Mesendoderm (in vitro differentiated cells): ENCODE measurements around the gene MFSD6.

Experiments
- DNase-seq: peaks from one replicate; pipeline ENCODE4 v3.0.0; 2013
- H2AK5ac ChIP-seq: 2 replicates; pipeline ENCODE4 v1.6.1; 2013; ENCODE audit warnings: low read length, inconsistent platforms
- H2BK120ac ChIP-seq: 2 replicates; pipeline ENCODE4 v1.6.1; 2013; ENCODE audit warnings: low read depth, mild to moderate bottlenecking, low read length, moderate library complexity, mixed read lengths
- H2BK15ac ChIP-seq: replicated peaks from 2 replicates; pipeline ENCODE4 v1.6.1; 2013; ENCODE audit warnings: low read depth, mild to moderate bottlenecking, moderate library complexity
- H2BK5ac ChIP-seq: 2 replicates; pipeline ENCODE4 v1.6.1; 2013; ENCODE audit warnings: low read length, inconsistent platforms
- H3K18ac ChIP-seq: 2 replicates; pipeline ENCODE4 v1.6.1; 2013; ENCODE audit warnings: mild to moderate bottlenecking, low read length, mixed read lengths
- H3K23ac ChIP-seq: one replicate; pipeline ENCODE4 v1.6.1; 2013; ENCODE audit warnings: low read length
- H3K27ac ChIP-seq: 2 replicates; pipeline ENCODE4 v1.5.1; 2013; ENCODE audit warnings: low read depth, mild to moderate bottlenecking, inconsistent platforms, low read length, moderate library complexity
- H3K27me3 ChIP-seq: 2 replicates; pipeline ENCODE4 v1.6.1; 2013; ENCODE audit warnings: low read length, control low read depth, mild to moderate bottlenecking, inconsistent platforms; ENCODE audit not compliant: insufficient read depth, poor library complexity
- H3K36me3 ChIP-seq: 2 replicates; pipeline ENCODE4 v1.6.1; 2013; ENCODE audit warnings: low read length, inconsistent platforms; ENCODE audit not compliant: control insufficient read depth, insufficient read depth
- H3K4ac ChIP-seq: one replicate; pipeline ENCODE4 v1.6.1; 2013; ENCODE audit warnings: low read depth, mild to moderate bottlenecking, low read length, moderate library complexity
- H3K4me1 ChIP-seq: 2 replicates; pipeline ENCODE4 v1.6.1; 2013; ENCODE audit warnings: low read depth, low read length, inconsistent platforms; ENCODE audit not compliant: control insufficient read depth
- H3K4me2 ChIP-seq: 2 replicates; pipeline ENCODE4 v1.6.1; 2013; ENCODE audit warnings: low read length
- H3K4me3 ChIP-seq: 2 replicates; pipeline ENCODE4 v1.5.1; 2013; ENCODE audit warnings: mild to moderate bottlenecking, low read length
- H3K56ac ChIP-seq: one replicate; pipeline ENCODE4 v1.6.1; 2013; ENCODE audit warnings: low read length
- H3K79me1 ChIP-seq: 2 replicates; pipeline ENCODE4 v1.6.1; 2013; ENCODE audit warnings: low read length, inconsistent platforms
- H3K79me2 ChIP-seq: 2 replicates; pipeline ENCODE4 v1.6.1; 2013; ENCODE audit warnings: mild to moderate bottlenecking, low read length; ENCODE audit not compliant: control insufficient read depth, insufficient read depth
- H3K9ac ChIP-seq: 2 replicates; pipeline ENCODE4 v1.6.1; 2013; ENCODE audit warnings: low read length, inconsistent platforms
- H4K5ac ChIP-seq: one replicate; pipeline ENCODE4 v1.6.1; 2013; ENCODE audit warnings: low read length
- H4K8ac ChIP-seq: one replicate; pipeline ENCODE4 v1.6.1; 2013; ENCODE audit warnings: low read depth, mild to moderate bottlenecking, control low read depth, low read length, moderate library complexity
- WGBS: extraction: QIAGEN DNeasy Blood & Tissue Kit; methylation state at CpG from one replicate; pipeline ENCODE4 v1.1.7; 2013; ENCODE audit warnings: low lambda C conversion rate, missing lambda C conversion rate; ENCODE audit not compliant: insufficient coverage; ENCODE audit errors: extremely low coverage; 5-methylcytosine and 5-hydroxymethylcytosine counted together

MFSD6 gene

GRCh38 chr2:190396271-190396670 lies 11.9 kb upstream of the MFSD6 start:
- H3K4me3 ChIP-seq = no peak overlapping the region
- no peak overlapping the region for H3K27ac ChIP-seq
- H3K36me3 ChIP-seq = no peaks in the 10 kb centered on the region
- H3K18ac ChIP-seq = no peak overlapping the region
- no peak overlapping the region for H2BK120ac ChIP-seq
- H3K79me1 ChIP-seq = no peaks in the 10 kb centered on the region
- no peak overlapping the region for H2BK15ac ChIP-seq
- no peaks in the 10 kb centered on the region for H3K4me1 ChIP-seq
- no peaks in the 10 kb centered on the region for H3K27me3 ChIP-seq
- no peak overlapping the region for H3K56ac ChIP-seq
- no peak overlapping the region for H3K9ac ChIP-seq
- no peak overlapping the region for H2AK5ac ChIP-seq
- WGBS = no CpG with 5 or more reads among the region's 2 CpGs
- H3K79me2 ChIP-seq = no peaks in the 10 kb centered on the region
- H3K4me2 ChIP-seq = no peak overlapping the region
- H3K4ac ChIP-seq = no peak overlapping the region
- no peak overlapping the region for H4K8ac ChIP-seq
- no peak overlapping the region for H2BK5ac ChIP-seq
- no peak overlapping the region for H4K5ac ChIP-seq
- H3K23ac ChIP-seq = no peak overlapping the region
- no peak for DNase-seq

GRCh38 chr2:190402986-190403603 lies 5.1 kb upstream of the MFSD6 start:
- no CpG with 5 or more reads among the region's 5 CpGs for WGBS
- Histone ChIP-seq H3K18ac (no peak overlapping the region), H2BK5ac (no peak overlapping the region), H3K4me1 (peaks cover 3% of the 10 kb centered on the region), H3K79me2 (no peaks in the 10 kb centered on the region), H4K8ac (no peak overlapping the region), H3K56ac (no peak overlapping the region), H3K4me2 (no peak overlapping the region), H3K9ac (no peak overlapping the region), H2BK120ac (no peak overlapping the region), H3K4me3 (no peak overlapping the region), H3K27ac (no peak overlapping the region), H3K27me3 (no peaks in the 10 kb centered on the region), H3K79me1 (no peaks in the 10 kb centered on the region), H2BK15ac (no peak overlapping the region), H3K4ac (no peak overlapping the region), H3K36me3 (no peaks in the 10 kb centered on the region), H2AK5ac (no peak overlapping the region), H3K23ac (no peak overlapping the region), H4K5ac (no peak overlapping the region)
- DNase-seq = no peak

GRCh38 chr2:190404487-190404886 lies 3.7 kb upstream of the MFSD6 start:
- Histone ChIP-seq H3K27me3 (peaks cover 5% of the 10 kb centered on the region), H3K27ac (no peak overlapping the region)
- DNase-seq = peak; percentile 77

GRCh38 chr2:190405070-190405469 lies 3.1 kb upstream of the MFSD6 start:
- peaks cover 5% of the 10 kb centered on the region for H3K27me3 ChIP-seq
- no peak overlapping the region for H3K4ac ChIP-seq
- H3K79me1 ChIP-seq = no peaks in the 10 kb centered on the region
- WGBS = no CpG with 5 or more reads among the region's 3 CpGs
- no peak for DNase-seq
- H3K4me3 ChIP-seq = no peak overlapping the region
- no peak overlapping the region for H3K18ac ChIP-seq
- H3K23ac ChIP-seq = no peak overlapping the region
- no peaks in the 10 kb centered on the region for H3K36me3 ChIP-seq
- H3K56ac ChIP-seq = no peak overlapping the region
- peaks cover 5% of the 10 kb centered on the region for H3K4me1 ChIP-seq
- no peak overlapping the region for H2BK5ac ChIP-seq
- H2BK120ac ChIP-seq = no peak overlapping the region
- H3K9ac ChIP-seq = no peak overlapping the region
- no peak overlapping the region for H3K27ac ChIP-seq
- no peaks in the 10 kb centered on the region for H3K79me2 ChIP-seq
- H4K5ac ChIP-seq = no peak overlapping the region
- no peak overlapping the region for H2BK15ac ChIP-seq
- H4K8ac ChIP-seq = no peak overlapping the region
- H3K4me2 ChIP-seq = no peak overlapping the region
- H2AK5ac ChIP-seq = no peak overlapping the region

More at GRCh38 chr2:190404487-190404886, 3.7 kb upstream of the MFSD6 start:
- H3K4me1 ChIP-seq = peaks cover 5% of the 10 kb centered on the region
- H3K79me2 ChIP-seq = no peaks in the 10 kb centered on the region
- no peak overlapping the region for H2BK5ac ChIP-seq
- H3K56ac ChIP-seq = no peak overlapping the region
- no peak overlapping the region for H2BK120ac ChIP-seq
- H2AK5ac ChIP-seq = no peak overlapping the region
- no peak overlapping the region for H4K8ac ChIP-seq
- no peak overlapping the region for H3K18ac ChIP-seq
- H3K9ac ChIP-seq = no peak overlapping the region
- H3K4ac ChIP-seq = no peak overlapping the region
- no peak overlapping the region for H2BK15ac ChIP-seq
- H3K23ac ChIP-seq = no peak overlapping the region
- no peak overlapping the region for H4K5ac ChIP-seq
- H3K4me2 ChIP-seq = no peak overlapping the region
- no peaks in the 10 kb centered on the region for H3K79me1 ChIP-seq
- H3K36me3 ChIP-seq = no peaks in the 10 kb centered on the region
- no peak overlapping the region for H3K4me3 ChIP-seq

GRCh38 chr2:190405995-190406394 lies 2.2 kb upstream of the MFSD6 start:
- Histone ChIP-seq H2AK5ac (no peak overlapping the region), H3K27me3 (peaks cover 5% of the 10 kb centered on the region), H3K4me3 (no peak overlapping the region), H3K36me3 (no peaks in the 10 kb centered on the region), H3K9ac (no peak overlapping the region), H4K5ac (no peak overlapping the region), H2BK15ac (no peak overlapping the region), H3K4me1 (peaks cover 5% of the 10 kb centered on the region), H3K18ac (no peak overlapping the region), H3K23ac (no peak overlapping the region), H3K79me2 (no peaks in the 10 kb centered on the region), H2BK120ac (no peak overlapping the region), H3K27ac (no peak overlapping the region), H3K4ac (no peak overlapping the region), H3K4me2 (no peak overlapping the region), H3K56ac (no peak overlapping the region), H4K8ac (no peak overlapping the region), H2BK5ac (no peak overlapping the region), H3K79me1 (no peaks in the 10 kb centered on the region)
- no CpG with 5 or more reads among the region's 3 CpGs for WGBS
- no peak for DNase-seq

- peaks cover 5% of the 10 kb centered on the region for H3K27me3 ChIP-seq
- no peak for DNase-seq
- H3K4me3 ChIP-seq = no peak overlapping the region
- H3K56ac ChIP-seq = no peak overlapping the region
- no peaks in the 10 kb centered on the region for H3K79me1 ChIP-seq
- no peak overlapping the region for H2BK5ac ChIP-seq
- H2AK5ac ChIP-seq = no peak overlapping the region
- WGBS = no CpG with 5 or more reads among the region's 4 CpGs
- no peak overlapping the region for H4K5ac ChIP-seq
- no peak overlapping the region for H2BK15ac ChIP-seq
- no peak overlapping the region for H3K23ac ChIP-seq
- no peaks in the 10 kb centered on the region for H3K79me2 ChIP-seq
- no peak overlapping the region for H3K4me2 ChIP-seq
- no peak overlapping the region for H3K18ac ChIP-seq
- H3K36me3 ChIP-seq = no peaks in the 10 kb centered on the region
- H3K4me1 ChIP-seq = peaks cover 5% of the 10 kb centered on the region
- H3K4ac ChIP-seq = no peak overlapping the region
- H3K9ac ChIP-seq = no peak overlapping the region
- H3K27ac ChIP-seq = no peak overlapping the region
- no peak overlapping the region for H2BK120ac ChIP-seq
- no peak overlapping the region for H4K8ac ChIP-seq
Measured at GRCh38 chr2:190406805-190407204, 1.4 kb upstream of the MFSD6 start.
